Heart left ventricle (tissue), 16 donors: Measurements from ENCODE around the gene ZMIZ1. TPM values are rescaled to one million over a fixed set of nuclear protein-coding genes. Genes with fewer than 3 reads are reported as not detected.

Experiments
- ATAC-seq, 4 donors: fragments of 200-7000 bp; cut with Tn5 transposase; one replicate each; pipeline ENCODE4 v1.9.1; 2020 to 2022; ENCODE audit warnings: moderate library complexity in 4 of 4, mild to moderate bottlenecking in 3 of 4, moderate number of reproducible peaks in 1 of 4
- DNase-seq, 5 donors: peaks; one replicate each; pipeline ENCODE4 v3.0.0-alpha.2; 2020
- H3K27ac ChIP-seq, 12 donors: fragments of 200-600 bp; sonication (generic) in 4 of 12; one replicate each; pipeline versions ENCODE4 v1.5.0 to v1.8.0; 2016 to 2022; ENCODE audit warnings: mild to moderate bottlenecking in 2 of 12
- H3K27me3 ChIP-seq, 9 donors: fragments of 200-600 bp; sonication (generic) in 2 of 9; one replicate each; pipeline versions ENCODE4 v1.5.1 to v1.8.0; 2016 to 2022; ENCODE audit warnings: mild to moderate bottlenecking in 3 of 9
- H3K36me3 ChIP-seq, 9 donors: fragments of 200-600 bp; sonication (generic) in 2 of 9; one replicate each; pipeline versions ENCODE4 v1.5.0 to v1.8.0; 2018 to 2022; ENCODE audit warnings: mild to moderate bottlenecking in 2 of 9
- H3K4me1 ChIP-seq, 12 donors: fragments of 200-600 bp; sonication (generic) in 4 of 12; one replicate each; pipeline versions ENCODE4 v1.5.0 to v1.8.0; 2016 to 2022; ENCODE audit warnings: mild to moderate bottlenecking in 3 of 12
- H3K4me3 ChIP-seq, 12 donors: fragments of 200-600 bp; sonication (generic) in 4 of 12; one replicate each; pipeline versions ENCODE4 v1.5.0 to v1.8.0; 2017 to 2022; ENCODE audit warnings: mild to moderate bottlenecking in 9 of 12, moderate library complexity in 4 of 12
- H3K9me3 ChIP-seq, 12 donors: fragments of 200-600 bp; sonication (generic) in 4 of 12; one replicate each; pipeline versions ENCODE4 v1.5.0 to v1.8.0; 2016 to 2022; ENCODE audit warnings: mild to moderate bottlenecking in 1 of 12
- POLR2A ChIP-seq, 2 donors: fragments of 450-650 bp; IDR thresholded peaks; one replicate each; pipeline ENCODE4 v1.6.1; 2017; ENCODE audit warnings: antibody characterized with exemption in 2 of 2, mild to moderate bottlenecking in 2 of 2, moderate library complexity in 2 of 2
- WGBS, 4 donors: extraction: QIAGEN DNeasy Blood & Tissue Kit in 2 of 4; methylation state at CpG; one replicate each; pipeline versions ENCODE4 v1.1.5 to v1.1.7; 2013 to 2018; 5-methylcytosine and 5-hydroxymethylcytosine counted together
- intact Hi-C, 10 donors: fragments of 100-400 bp; cut with DNase I; formaldehyde crosslinking; loops; one replicate each; pipeline versions ENCODE4 v1.11.1 to v1.14.2; 2022
- polyA plus RNA-seq, 2 donors: library from polyadenylated mRNA; stranded (reverse); fragments of 200-250 nt; gene quantifications; one replicate each; pipeline ENCODE4 v1.2.3, GENCODE V29; 2013
- total RNA-seq, 9 donors: library from RNA; depleted of rRNA in 2 of 9; stranded (reverse); fragments of >200 nt in 2 of 9; fragmentation: NEBNext Ultra II Directional in 3 of 9; extraction: Animal tissue kit (Norgen Biotek cat#: 25700) in 3 of 9; gene quantifications; one replicate each; pipeline versions ENCODE4 v1.1.0 to v1.2.4, GENCODE V29; 2016 to 2023
- TF ChIP-seq, protein P1 (sequence below), 12 donors: fragments of 200-600 bp; sonication (generic) in 4 of 12; IDR thresholded peaks; one replicate each; pipeline versions ENCODE4 v1.5.0 to v1.8.0; 2018 to 2022; ENCODE audit warnings: antibody characterized with exemption in 12 of 12, mild to moderate bottlenecking in 5 of 12
- donor health status: ischemic (EF 13 %, LVEDD 7.1; RV severe dilation, severe dysfunction).
- donor health status: healthy with polysubstance abuse.
- donor health status: DM: no; HTN: yes; CAD: no.
- donor health status: DM: no; HTN: no; CAD: no.
- donor health status: ischemic (EF 25% LVEDD 6.9; RV normal size, moderate dysfunction).
- donor health status: ischemic (EF 25% LVEDD 5.7; RV mildly dilated, moderate dysfunction).
- donor health status: healthy.
- donor health status: DM: yes; HTN: yes; CAD: no.
- donor health status: ischemic (EF 35%, LVEDD 5.7; RV mildly dilated, moderate dysfunction).
- donor health status: nonischemic (EF 11% LVEDD 7.7; RV severe dilation, severe dysfunction).
- donor health status: DM: yes; HTN: yes; CAD: no.
- donor health status: PGD.
- donor health status: ischemic (EF 29% LVEDD 5.4; RV normal size, mild dysfunction).
- donor health status: nonischemic (EF 23%, LVEDD 6.1; RV moderate dilation, normal function).

ZMIZ1 gene
- total and polyA plus RNA-seq, 11 donors = 19.7 to 75.4 (median 49.2) TPM

DNA sequence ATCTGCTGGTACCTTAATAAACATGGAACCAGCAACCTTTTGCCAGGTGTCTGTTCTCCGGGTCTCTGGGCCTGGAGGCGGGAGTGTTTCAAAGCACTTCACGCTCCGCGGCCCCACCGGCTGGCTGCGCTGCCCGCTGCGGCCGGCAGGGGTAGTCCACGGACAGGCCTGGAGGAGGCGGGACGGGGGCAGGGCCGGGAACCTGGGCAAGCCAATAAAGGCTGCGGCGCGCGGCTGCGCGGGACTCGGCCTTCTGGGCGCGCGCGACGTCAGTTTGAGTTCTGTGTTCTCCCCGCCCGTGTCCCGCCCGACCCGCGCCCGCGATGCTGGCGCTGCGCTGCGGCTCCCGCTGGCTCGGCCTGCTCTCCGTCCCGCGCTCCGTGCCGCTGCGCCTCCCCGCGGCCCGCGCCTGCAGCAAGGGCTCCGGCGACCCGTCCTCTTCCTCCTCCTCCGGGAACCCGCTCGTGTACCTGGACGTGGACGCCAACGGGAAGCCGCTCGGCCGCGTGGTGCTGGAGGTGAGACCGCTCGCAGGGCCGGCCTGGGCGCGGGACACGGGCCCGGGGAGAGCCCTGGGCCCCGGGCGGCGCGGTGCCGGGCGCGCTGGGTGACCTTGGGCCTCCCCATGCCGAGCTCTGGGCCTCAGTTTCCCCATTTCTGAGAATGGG is 278.6 kb downstream of the ZMIZ1 start, which contains the start of gene PPIF:
Gene PPIF, plus strand, starts transcription at position 244 of the 668 bp plus-strand sequence. Its CDS starts 80 bp downstream, at position 324.
- DNase-seq (peak; percentile 94 to 98 (median 96)), ATAC-seq (peak; percentile 77 to 92 (median 90))
- intact Hi-C loops = loop anchor here in 1 of 10 donors (5.0 kb wide), 1 partner anchor 125 kb away; no protein-coding TSS in a partner anchor
- Histone ChIP-seq H3K4me1 (peaks cover 0 to 54% (median 23%) of the 10 kb centered on the region in 12 donors), H3K36me3 (peaks cover 0 to 37% (median 32%) of the 10 kb centered on the region in 9 donors), H3K9me3 (no peaks in the 10 kb centered on the region), H3K4me3 (peak within 1 kb of the TSS; percentile 68 to 98 (median 81)), H3K27ac (peak within 1 kb of the TSS; percentile 84 to 97 (median 92)), H3K27me3 (no peaks in the 10 kb centered on the region)
- WGBS, 4 donors = 1% methylated on average over 25 to 77 of the region's 77 CpGs
- TF ChIP-seq POLR2A (IDR thresholded peaks at IDR 0.05) = peak; percentile 29 to 85
- TF ChIP-seq, protein P1, sequence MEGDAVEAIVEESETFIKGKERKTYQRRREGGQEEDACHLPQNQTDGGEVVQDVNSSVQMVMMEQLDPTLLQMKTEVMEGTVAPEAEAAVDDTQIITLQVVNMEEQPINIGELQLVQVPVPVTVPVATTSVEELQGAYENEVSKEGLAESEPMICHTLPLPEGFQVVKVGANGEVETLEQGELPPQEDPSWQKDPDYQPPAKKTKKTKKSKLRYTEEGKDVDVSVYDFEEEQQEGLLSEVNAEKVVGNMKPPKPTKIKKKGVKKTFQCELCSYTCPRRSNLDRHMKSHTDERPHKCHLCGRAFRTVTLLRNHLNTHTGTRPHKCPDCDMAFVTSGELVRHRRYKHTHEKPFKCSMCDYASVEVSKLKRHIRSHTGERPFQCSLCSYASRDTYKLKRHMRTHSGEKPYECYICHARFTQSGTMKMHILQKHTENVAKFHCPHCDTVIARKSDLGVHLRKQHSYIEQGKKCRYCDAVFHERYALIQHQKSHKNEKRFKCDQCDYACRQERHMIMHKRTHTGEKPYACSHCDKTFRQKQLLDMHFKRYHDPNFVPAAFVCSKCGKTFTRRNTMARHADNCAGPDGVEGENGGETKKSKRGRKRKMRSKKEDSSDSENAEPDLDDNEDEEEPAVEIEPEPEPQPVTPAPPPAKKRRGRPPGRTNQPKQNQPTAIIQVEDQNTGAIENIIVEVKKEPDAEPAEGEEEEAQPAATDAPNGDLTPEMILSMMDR (IDR thresholded peaks at IDR 0.05) = peak; percentile 88 to 99 (median 98)

DNA sequence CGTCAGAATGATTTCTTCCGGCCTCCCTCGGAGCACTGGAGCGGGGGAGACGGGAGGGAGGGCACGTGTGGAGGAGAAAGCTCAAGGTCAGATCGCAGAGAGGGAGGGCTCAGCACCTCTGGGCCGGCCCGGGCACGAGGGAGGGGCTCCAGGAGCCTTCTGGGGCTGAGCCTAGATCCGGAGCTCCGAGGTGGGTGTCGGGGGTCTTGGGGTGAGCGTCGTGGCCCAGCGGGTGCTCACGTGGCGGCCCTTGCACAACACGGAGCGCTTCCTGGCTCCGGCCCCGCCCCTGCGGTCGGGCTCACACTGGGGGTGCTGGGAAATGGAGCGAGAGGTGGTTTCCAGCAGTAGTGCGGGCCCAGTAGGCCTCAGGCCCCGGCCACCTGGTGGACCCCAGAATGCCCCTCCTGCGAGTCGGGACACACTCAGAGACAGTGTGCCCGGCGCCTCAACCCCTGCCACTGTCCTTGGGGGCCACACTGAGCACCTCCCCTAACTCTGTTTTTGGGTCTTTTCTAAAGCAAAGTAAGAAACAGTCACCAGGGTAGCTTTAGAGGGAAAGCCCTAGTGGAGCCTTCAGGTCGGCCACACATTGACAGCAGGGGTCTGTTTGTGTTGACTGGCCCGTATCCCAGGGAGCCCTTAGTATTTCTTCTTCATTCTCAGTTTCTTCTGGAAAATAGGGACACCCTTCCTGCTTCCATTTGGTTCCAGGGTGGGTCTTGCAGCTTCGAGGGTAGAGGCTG is 279.3 kb downstream of the ZMIZ1 start:
- ATAC-seq = peak; percentile 49 to 77 (median 71)
- DNase-seq = peak; percentile 75 to 89 (median 77)
- intact Hi-C loops = loop anchor here in 1 of 10 donors (5.0 kb wide), 1 partner anchor 126 kb away; no protein-coding TSS in a partner anchor
- Histone ChIP-seq H3K4me3 (peak overlapping the region; percentile 68 to 98 (median 81)), H3K36me3 (peaks cover 0 to 44% (median 39%) of the 10 kb centered on the region in 9 donors), H3K9me3 (no peaks in the 10 kb centered on the region), H3K27me3 (no peaks in the 10 kb centered on the region), H3K4me1 (peaks cover 0 to 61% (median 23%) of the 10 kb centered on the region in 12 donors), H3K27ac (peak overlapping the region; percentile 84 to 97 (median 92))
- WGBS, 4 donors = 5 to 10% (median 7%) methylated on average over 29 to 34 of the region's 34 CpGs
- TF ChIP-seq, protein P1 (IDR thresholded peaks at IDR 0.05) = no peak
- no peak for TF ChIP-seq POLR2A (IDR thresholded peaks at IDR 0.05)

DNA sequence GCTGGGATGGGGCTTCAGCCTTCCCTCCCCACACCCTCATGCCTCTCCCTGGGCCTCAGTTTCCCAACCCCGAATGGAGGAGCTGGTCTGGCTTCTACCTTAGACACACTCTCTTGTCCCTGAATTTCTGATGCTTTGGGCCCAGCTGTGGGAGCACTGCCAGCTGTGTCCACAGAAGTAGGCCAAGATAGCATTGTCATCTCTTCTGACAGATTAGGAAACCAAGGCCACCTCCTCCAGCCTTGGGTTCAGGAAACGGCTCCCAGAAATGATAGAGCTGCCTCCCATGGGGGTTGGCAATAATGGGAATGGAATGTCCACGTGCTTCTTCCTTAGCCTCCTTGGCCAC is 279.8 kb downstream of the ZMIZ1 start:
- 23 to 37% (median 30%) methylated on average over 3 of the region's 3 CpGs for WGBS, 4 donors
- ATAC-seq (no peak), DNase-seq (no peak)
- H3K27ac ChIP-seq = peak overlapping the region in 10 of 12 donors; percentile 87 to 97 (median 92)
- TF ChIP-seq POLR2A (IDR thresholded peaks at IDR 0.05) = no peak
- peaks cover 0 to 50% (median 44%) of the 10 kb centered on the region in 9 donors for H3K36me3 ChIP-seq
- no peaks in the 10 kb centered on the region for H3K27me3 ChIP-seq
- peaks cover 0 to 62% (median 23%) of the 10 kb centered on the region in 12 donors for H3K4me1 ChIP-seq
- peak overlapping the region in 11 of 12 donors; percentile 70 to 98 (median 84) for H3K4me3 ChIP-seq
- no peaks in the 10 kb centered on the region for H3K9me3 ChIP-seq
- intact Hi-C loops = loop anchor here in 1 of 10 donors (5.0 kb wide), 1 partner anchor 126 kb away; no protein-coding TSS in a partner anchor

DNA sequence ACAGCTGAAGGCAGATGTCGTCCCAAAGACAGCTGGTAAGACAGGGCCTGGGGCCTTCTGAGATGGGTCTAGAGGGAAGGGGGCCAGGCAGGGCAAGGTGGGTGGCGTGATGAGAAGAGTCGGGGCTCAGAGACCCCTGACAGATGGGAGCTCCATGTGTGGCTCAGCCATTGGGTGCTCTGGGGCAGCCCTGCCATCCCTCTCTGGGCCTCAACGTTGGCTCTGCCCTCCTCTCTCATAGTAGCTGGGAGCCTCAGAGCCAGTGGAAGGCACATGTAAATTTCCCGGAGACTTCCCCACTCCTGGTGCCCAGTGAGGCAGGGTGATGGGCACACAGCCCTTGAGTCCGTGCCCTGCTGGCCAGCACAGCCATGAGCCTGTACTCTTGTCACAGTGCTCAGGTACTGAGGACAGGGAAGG is 280.3 kb downstream of the ZMIZ1 start:
- intact Hi-C loops = loop anchor here in 1 of 10 donors (5.0 kb wide), 1 partner anchor 127 kb away; no protein-coding TSS in a partner anchor
- WGBS, 4 donors = 67 to 86% (median 73%) methylated on average over 3 to 6 of the region's 6 CpGs
- Histone ChIP-seq H3K27ac (peak overlapping the region in 4 of 12 donors; percentile 87 to 94 (median 92)), H3K9me3 (no peaks in the 10 kb centered on the region), H3K4me1 (peaks cover 0 to 67% (median 23%) of the 10 kb centered on the region in 12 donors), H3K27me3 (no peaks in the 10 kb centered on the region), H3K4me3 (peak overlapping the region in 3 of 12 donors; percentile 70 to 98 (median 88)), H3K36me3 (peaks cover 0 to 54% (median 49%) of the 10 kb centered on the region in 9 donors)
- TF ChIP-seq POLR2A (IDR thresholded peaks at IDR 0.05) = no peak
- TF ChIP-seq, protein P1 (IDR thresholded peaks at IDR 0.05) = no peak
- ATAC-seq (no peak), DNase-seq (no peak)
